GM19397 (cell line): Measurements from ENCODE around the gene TSKS.

Experiments
- ATAC-seq: cut with Tn5 transposase; IDR thresholded peaks from one replicate; pipeline ENCODE4 v1.9.1; 2021; ENCODE audit warnings: mild to moderate bottlenecking, moderate library complexity; ENCODE audit not compliant: unreplicated experiment

TSKS gene

DNA sequence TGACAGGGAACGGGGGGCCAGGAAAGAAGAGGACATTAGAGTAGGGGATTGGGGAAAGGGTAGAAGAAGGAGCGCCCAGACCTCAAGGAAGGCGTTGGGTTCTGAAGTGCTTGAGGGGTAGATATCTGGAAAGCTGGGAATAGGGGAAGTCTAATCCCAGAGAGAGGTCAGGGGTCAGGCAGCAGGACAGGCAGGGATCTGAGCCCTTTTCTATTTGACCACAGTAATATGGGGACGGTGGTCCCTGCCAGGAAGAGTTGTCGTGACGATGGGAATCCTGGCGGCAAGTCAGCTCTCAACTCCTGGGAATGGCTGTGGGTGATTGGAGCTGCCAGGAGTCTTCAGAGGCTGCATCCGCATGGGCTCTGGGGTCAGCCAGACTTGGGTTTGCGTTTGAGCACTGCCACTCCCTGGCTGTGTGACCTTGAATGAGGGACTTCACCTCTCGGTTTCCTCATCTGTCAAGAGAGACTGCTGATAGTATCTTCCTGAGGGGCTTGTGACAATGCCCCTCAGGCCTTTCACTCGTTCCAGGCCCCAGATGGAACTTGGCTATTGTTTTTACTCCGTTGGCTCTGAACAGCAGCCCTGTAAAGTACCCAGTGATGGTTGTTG is 5.0 kb upstream of the TSKS start:
- no peak for ATAC-seq

DNA sequence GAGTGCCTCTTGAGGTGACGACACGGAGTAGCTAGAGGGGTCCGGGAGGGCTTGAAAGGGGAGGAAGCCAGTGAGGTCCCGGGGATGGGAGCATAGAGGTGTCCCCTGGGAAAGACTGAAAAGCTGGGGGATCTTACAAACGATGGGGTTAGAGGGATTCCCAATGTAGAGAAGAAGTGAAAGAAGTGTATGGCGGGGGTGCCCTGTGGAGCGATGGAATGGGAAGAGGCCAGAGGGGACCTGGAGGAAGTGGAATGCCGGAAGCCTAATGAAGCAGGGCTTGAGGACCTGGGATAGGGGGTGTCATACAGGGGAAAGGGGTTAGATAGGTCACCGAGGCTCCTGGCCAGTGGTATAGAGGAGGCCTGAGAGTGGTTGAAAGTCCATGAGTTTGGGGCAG is 4.3 kb upstream of the TSKS start:
- no peak for ATAC-seq

DNA sequence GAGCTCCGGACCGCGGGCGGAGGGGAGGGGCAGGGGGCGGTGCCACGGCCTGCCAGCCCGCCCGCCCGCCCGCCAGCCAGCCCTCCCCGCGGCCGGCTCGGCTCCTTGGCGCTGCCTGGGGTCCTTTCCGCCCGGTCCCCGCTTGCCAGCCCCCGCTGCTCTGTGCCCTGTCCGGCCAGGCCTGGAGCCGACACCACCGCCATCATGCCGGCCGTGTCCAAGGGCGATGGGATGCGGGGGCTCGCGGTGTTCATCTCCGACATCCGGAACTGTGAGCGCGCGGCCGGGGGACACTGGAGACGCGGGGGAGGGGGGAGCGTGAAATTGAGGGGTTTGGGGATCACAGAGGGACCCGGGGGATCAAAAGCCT is 3.8 kb upstream of the TSKS start, which contains the start of gene AP2A1:
Gene AP2A1 (plus strand): TSS at position 72 of the 370 bp plus-strand sequence. CDS start 133 bp downstream, at position 205.
- ATAC-seq, result no peak

DNA sequence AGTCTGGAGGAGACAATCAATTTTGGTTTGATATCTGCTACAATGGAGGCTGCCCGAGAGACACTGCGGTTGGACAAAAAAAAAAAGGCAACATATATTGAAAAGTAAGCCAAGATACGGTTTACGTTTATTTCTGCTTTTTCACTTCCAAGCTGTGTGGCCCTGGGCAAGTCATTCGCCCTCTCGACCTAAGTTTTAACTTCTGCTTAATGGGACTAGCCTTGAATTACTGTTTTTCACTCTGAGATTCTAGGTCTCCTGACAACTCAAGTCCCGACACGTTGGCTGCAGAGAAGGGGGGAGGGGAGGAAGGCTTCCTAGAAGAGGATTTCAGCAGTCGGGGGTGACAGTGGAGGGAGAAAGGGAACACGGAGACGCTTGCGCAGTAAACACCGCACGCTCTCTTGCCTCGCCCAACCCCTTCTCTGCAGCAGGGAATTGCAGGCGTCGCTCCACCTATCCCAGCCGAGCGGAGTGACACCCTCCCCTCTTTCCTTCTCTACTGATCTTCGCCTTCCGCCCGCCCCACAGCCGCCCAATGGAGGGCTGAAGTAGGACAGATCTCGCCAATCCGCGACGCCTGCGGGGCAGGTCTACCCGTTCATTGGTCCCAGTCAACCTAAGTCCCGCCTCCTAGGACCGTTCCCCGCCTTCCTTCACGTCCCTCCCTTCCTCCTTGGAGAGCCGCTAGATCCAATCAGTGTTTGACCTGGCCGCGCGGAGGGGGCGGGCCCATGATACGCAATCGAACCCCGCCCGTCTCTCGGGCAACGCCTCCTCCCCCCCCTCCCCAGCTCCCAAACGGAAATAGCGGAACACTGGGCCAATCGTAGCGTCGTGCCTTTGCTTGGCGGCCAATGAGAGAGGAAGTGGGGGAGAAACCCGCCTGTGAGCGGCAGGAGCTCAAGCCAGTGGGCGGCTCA is 3.2 kb upstream of the TSKS start:
- peak; percentile 91 for ATAC-seq

DNA sequence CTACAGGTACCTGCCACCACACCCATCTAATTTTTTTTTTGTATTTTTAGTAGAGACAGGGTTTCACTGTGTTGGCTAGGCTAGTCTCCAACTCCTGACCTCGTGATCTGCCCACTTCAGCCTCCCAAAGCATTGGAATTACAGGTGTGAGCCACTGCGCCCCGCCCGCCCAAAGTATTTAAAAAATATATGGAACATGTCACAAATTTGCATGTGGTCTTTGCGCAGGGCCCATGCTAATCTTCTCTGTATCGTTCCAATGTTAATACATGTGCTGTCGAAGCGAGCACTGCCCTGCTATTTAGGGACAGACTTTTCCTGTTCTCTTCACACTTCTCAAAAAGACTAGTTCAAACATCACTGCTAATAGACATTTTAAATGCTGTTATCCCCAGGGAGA is 1.2 kb upstream of the TSKS start:
- ATAC-seq, result no peak

DNA sequence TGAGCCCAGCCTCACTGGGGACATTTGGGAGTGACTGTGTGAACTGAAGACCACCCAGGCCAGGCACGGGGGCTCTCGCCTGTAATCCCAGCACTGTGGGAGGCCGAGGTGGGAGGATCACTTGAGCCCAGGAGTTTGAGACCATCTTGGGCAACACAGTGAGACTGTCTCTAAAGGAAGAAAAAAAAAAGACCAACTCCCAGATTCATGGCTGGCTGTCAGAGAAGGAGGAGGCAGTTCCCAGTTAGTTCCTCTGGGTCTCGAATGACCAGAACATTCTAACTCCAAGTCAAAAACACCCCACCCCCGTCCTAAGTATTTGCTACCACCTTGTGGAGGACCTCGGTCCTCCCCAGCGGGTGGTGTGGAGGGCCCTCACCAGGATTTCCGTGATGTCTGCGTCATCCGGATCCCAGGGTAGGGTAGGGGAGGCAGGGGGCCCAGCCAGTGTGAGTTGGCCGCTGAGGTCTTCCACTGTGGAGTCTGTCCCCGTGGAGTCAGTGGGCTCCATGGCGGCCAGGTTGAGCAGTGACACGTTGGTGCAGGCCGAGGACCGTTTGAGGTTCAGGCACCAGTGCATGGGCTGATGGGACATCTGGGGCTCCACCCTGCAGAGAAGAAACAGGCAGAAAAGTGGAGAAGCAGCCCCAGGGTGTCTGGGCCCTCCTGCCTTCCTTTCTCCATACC is 1.3 kb downstream of the TSKS start:
- no peak for ATAC-seq

DNA sequence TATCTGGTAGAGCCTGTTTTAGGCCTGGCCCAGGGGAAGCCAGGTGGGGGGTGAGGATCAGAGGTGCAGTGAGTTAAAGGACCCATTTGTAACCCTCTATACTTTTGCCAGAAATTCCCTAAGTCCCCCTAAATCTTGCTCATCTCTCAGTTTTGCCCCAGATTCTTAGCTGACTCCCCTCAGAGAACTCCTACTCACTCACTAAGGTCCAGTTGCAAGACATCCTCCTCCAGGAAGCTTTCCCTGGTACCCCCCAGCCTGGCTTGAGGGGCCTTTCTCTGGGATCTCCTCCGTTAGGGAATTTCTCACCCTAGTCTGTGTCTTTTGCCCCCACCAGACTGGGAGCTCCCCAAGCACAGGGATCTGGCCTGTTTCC is 1.9 kb downstream of the TSKS start:
- ATAC-seq, result no peak

DNA sequence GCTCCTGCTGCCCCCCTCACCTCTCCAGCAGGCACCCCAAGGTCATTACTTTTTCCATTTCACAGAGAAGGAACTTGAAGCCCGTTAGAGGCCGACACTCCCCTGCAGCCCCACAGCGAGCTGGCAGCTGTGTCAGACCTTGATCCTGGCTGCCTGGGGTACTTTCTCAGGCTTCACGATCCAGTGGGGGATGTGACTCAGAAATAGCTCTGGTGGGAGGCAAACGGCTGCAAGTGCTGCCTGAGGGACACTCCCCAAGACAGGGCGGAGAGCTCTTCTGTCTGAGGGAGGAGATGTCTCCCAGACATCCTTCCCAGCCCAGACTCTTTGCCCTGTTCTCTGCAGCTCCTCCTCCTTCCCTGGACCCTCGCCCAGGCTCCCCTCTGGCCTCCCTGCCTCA is 4.8 kb downstream of the TSKS start:
- no peak for ATAC-seq

DNA sequence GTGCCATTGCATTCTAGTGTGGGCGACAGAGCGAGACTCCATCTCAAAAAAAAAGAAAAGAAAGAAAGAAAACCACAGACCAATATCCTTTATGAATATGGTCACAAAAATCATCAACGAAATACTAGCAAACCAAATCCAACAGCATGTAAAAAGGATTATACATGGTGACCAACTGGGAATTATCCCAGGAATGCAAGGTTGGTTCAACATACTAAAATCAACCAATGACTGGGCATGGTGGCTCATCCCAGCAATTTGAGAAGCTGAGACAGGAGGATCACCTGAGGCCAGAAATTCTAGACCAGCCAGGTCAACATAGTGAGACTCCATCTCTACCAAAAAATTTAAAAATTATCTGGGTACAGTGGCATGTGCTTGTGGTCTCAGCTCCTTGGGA is 7.2 kb downstream of the TSKS start:
- no peak for ATAC-seq

DNA sequence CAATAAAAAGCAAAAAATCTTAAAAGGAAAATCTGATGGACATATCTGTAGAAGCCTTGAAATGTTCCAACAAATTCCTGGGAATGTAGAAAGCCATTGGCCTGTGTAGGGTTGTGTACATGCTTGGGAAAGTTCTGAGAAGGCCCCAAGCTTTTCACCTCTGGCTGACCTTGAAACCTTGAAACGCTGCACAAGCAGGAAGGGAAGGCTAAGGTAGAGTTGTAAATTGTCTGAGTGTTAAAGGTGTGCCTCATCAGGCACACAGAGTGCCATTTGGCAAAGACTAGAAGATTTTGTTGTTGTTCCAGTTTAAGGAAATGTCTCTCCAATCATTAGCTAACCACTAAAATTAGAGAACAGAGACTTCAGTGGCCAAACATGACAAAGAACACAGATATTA is 10.4 kb downstream of the TSKS start:
- no peak for ATAC-seq

DNA sequence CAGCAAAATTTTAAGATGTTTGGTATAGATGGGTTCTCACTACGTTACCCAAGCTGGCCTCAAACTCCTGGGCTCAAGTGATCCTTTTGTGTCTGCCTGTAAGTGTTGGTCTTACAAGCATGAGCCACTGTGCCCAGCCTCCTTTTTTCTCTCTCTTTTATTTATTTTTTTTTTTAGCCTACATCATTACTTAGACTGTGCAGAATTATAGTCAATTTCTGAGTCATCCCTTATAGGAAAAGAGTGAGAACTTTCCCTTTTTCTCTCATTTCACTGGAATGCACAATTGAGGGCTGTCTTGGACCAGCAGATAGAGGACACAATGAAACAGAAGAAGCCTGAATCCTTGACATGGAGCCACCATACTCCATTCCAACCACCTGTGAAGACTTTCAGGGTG is 13.3 kb downstream of the TSKS start:
- no peak for ATAC-seq

DNA sequence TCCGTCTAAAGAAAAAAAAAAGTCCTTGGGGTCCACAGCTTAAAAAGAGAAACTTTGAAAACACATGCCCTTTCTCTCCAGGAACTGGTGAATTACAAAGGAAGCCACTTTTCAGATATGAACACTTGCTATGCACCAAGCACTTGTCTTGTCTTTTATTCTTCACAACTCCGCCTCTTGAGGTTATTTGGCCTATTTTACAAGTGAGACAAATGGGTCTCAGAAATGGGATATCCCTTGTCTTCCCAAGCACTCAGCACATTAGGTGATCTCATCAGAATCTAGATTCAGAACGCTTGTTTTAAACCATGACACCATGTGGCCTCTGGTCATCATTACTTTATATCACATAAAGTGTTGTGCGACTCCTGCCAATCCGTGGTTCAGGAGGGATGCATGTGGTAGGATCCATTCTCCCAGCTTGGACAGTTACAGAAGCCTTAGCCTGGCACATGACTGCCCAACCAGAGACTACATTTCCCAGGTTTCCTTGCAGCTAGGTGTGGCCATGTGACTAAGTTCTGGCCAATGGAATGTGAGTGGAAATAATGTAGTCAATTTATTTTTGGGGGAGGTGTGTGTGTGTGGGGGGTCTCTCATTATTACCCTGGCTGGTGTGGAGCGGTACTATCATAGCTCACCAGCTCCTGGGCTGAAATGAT is 13.9 kb downstream of the TSKS start:
- no peak for ATAC-seq

DNA sequence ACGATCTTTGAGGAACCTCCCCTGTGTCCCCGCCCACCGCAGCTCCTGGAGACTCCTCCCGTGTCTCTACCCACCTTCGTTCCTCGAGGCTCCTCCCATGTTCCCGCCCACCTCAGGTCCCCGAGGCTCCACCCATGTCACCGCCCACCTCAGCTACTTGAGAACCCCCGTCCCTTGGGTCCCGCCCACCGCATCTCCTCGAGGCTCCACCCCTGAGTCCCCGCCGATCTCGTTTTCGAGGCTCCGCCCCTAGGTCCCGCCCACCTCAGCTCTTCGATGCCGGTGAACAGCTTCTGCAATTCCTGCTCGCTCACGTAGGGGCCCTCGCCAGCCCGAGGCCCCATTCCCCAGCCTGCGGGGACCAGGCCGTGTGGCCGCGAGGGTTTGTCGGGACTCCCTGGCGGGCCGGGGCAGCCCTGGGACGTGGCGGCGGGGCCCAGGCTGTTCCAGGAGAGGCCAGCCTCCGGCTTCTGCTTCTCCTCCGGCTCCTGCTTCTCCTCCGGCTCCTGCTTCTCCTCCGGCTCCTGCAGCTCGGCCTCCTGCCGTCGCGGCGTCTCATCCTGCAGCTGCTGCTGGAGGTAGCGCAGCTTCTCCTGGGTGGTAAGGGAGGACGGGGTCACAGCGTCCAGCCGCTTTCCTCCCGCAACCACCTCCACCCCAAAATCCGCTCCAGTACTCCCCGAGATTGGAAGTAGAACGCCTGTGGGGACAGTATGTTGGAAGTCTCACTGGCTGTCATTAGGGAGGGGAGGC is 16.7 kb downstream of the TSKS start:
- ATAC-seq, result no peak

DNA sequence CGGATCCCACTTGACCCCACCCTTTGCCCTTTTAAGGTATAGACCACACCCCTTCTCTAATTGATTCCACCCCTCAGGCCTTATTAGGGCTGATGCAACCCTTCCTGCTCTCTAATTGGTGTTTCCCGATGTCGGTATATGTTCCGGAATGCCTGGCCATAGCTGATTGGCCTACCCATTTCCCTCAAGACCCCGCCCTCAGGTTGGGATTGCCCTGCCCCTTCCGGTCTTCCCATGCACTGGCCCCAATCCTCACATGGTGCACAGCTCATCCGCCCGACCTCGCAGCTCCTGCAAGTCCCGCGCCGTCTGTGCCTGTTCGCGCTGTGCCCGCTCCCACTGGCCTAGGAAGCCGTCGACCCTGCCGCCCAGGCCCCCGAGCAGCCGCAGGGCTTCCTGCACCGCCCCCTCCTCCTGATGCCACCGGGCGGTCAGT is 18.1 kb downstream of the TSKS start:
- ATAC-seq, result no peak

DNA sequence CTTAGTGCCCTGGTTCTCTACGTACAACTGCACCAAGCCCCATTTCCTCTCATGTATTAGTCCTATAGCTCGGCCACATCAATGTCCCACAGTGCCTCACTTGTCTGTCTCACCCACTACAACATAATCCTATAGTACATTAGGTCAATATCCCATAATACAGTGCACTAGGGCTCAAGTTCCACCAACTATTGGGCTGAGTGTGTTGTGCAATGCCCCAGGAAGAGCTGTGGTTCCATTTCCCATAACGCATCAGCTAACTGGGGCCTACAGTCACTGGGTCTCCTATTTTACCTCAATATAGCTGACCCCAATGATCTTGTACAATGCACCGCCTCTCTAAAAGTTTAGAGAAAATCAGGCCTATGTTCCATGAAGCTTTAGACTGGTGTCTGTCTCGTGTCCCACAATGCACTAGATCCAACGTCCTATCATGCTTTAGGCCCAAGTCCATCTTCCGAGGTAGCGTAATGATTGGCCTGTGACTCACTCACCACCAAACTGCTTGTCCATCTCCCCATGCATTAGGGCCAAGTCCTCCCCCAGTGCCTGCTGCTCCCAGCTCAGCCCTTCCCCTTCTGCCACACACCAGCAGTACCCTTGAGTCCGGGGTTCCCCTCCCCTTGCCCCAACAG is 21.8 kb downstream of the TSKS start:
- ATAC-seq, result no peak

DNA sequence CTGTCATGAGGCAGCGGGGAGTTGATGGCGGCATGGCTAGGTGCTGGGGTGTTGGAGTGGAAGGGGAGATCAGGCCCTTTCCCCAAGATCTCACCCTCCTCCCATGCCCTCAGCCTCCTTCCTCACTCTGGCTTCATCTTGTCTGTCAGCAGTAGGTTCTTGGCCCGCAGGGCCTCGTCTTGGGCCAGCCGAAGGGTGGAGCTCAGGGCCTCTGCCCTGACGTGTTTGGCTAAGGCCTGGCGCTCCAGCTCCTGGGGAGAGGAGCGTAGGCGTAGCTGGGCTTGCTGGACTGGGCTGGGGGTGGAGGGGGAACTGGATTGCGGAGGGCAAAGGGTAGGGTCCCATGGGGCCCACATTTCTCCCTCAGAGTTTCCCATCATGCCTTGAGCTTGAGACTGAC is 23.2 kb downstream of the TSKS start:
- ATAC-seq, result no peak

DNA sequence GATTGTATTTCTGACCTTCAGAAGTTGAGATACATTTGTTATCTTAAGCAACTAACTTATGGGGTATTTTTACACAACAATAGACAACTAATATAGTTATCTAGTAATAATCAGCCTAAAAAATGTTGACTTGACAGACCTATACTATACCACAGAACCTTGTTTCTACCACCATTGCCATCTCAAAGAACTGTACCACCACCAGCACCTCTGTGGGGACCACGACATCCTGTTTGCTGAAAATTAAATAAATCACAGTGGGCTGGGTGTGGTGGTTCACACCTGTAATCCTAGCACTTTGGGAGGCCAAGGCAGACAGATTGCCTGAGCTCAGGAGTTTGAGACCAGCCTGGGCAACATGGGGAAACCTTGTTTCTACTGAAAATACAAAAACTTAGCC is 24.0 kb downstream of the TSKS start:
- ATAC-seq, result no peak

DNA sequence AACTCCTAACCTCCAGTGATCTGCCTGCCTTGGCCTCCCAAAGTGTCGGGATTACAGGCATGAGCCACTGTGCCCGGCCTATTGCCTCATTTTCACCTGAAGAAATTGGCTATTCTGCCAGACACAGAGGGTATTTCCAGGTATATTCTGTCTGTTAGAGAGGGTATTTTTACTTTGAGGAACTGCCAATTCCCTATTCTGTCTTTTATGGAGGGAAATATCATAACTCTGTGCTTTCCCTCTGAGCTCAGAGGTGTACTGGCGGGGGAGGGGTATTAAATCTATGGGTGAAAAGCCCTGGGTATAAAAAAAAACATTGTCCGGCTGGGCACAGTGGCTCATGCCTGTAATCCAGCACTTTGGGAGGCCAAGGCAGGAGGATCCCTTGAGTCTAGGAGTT is 24.8 kb downstream of the TSKS start:
- no peak for ATAC-seq

DNA sequence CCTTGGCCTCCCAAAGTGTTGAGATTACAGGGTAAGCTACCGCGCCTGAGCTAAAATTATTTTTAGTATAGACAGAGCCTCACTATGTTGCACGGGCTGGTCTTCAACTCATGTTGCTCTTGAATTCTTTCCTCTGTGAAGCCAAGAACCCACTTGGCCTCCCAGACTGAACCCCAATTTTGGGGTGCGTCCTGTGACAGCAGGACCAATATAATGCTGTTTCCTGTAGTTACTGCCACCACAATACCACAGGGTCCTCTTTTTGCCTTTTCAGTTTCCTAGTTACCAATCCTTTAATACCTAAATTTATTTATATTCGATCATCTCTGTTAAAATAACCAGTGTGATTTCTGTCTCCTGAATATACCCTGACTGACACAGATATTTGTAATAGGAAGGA is 32.9 kb downstream of the TSKS start:
- no peak for ATAC-seq
